ENCODE measurements around the gene RAB3C.

RAB3C gene

DNA sequence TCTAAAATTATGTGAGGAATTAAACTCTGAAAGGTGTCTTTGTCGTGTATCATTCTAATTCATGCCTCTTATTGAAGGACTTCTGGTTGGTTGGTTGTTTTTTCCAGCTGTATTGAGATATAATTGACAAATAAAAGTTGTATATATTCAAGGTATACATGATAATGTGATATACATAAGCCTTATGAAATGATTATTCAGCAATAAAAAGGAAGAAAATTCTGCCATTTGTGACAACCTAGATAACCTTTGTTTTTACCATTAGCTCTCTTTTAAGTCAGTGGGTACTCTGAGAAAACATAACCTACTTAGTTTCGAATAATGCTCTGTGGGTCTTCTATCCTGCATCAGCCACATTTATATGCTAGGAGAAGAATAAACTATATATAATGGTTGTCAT is 89.6 kb downstream of the RAB3C start:
- ChIA-PET CTCF (interaction anchor here (0.8 to 1.2 kb wide), 2 partner anchors 10 to 35 kb away, joined by 3 to 4 read pairs; no protein-coding TSS in a partner anchor), POLR2A (no interaction called here)
- TF ChIP-seq, protein P1, sequence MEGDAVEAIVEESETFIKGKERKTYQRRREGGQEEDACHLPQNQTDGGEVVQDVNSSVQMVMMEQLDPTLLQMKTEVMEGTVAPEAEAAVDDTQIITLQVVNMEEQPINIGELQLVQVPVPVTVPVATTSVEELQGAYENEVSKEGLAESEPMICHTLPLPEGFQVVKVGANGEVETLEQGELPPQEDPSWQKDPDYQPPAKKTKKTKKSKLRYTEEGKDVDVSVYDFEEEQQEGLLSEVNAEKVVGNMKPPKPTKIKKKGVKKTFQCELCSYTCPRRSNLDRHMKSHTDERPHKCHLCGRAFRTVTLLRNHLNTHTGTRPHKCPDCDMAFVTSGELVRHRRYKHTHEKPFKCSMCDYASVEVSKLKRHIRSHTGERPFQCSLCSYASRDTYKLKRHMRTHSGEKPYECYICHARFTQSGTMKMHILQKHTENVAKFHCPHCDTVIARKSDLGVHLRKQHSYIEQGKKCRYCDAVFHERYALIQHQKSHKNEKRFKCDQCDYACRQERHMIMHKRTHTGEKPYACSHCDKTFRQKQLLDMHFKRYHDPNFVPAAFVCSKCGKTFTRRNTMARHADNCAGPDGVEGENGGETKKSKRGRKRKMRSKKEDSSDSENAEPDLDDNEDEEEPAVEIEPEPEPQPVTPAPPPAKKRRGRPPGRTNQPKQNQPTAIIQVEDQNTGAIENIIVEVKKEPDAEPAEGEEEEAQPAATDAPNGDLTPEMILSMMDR (IDR thresholded peaks at IDR 0.05; ENCODE audit: control extremely low read depth, extremely low read depth, low read depth, missing control alignments): no peak
- DNase-seq (ENCODE audit: extremely low spot score): no peak

- ChIA-PET POLR2A (no interaction called here), CTCF (no interaction called here)
- DNase-seq (ENCODE audit: extremely low spot score): no peak
- TF ChIP-seq, protein P1 (IDR thresholded peaks at IDR 0.05; ENCODE audit: control extremely low read depth, extremely low read depth, low read depth, missing control alignments): no peak
Measured at GRCh38 chr5:58674070-58674469, 91.2 kb downstream of the RAB3C start.

DNA sequence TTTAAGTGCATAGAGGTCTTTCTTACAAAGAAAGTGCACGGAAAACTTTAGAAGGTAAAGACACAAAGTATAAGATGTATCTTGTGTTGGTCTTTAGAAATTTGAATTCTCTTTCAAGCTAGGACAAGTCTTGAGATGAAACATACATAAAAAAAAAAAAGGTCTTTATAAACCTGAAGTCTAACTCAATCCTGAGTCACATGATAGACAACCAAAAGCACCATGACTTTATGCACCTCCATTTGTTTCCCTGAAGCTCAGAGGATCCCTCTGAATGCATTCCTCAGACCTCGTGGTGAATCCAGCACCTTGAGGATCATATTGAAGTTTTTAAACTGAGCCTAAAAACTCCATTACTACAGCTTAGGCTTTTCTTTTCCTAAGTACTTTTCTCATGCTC is 91.8 kb downstream of the RAB3C start:
- POLR2A ChIA-PET: no interaction called here
- DNase-seq (ENCODE audit: extremely low spot score): no peak
- CTCF ChIA-PET: interaction anchor here (0.7 kb wide), 1 partner anchor 269 kb away, joined by 3 read pairs; no protein-coding TSS in a partner anchor
- TF ChIP-seq, protein P1 (IDR thresholded peaks at IDR 0.05; ENCODE audit: control extremely low read depth, extremely low read depth, low read depth, missing control alignments): no peak

GRCh38 chr5:58675341-58675740 is 92.5 kb downstream of the RAB3C start:
- TF ChIP-seq, protein P1 (IDR thresholded peaks at IDR 0.05; ENCODE audit: control extremely low read depth, extremely low read depth, low read depth, missing control alignments): no peak
- ChIA-PET POLR2A (no interaction called here), CTCF (interaction anchor here (0.7 to 1.2 kb wide), 2 partner anchors 13 to 268 kb away, joined by 3 to 4 read pairs; no protein-coding TSS in a partner anchor)
- no peak for DNase-seq (ENCODE audit: extremely low spot score)

- POLR2A ChIA-PET: interaction anchor here (1.1 kb wide), 1 partner anchor 48 kb away, joined by 3 read pairs; no protein-coding TSS in a partner anchor
Measured at GRCh38 chr5:58677650-58678049, 94.8 kb downstream of the RAB3C start.

GRCh38 chr5:58680503-58680902 is 97.6 kb downstream of the RAB3C start:
- POLR2A ChIA-PET: no interaction called here

More at GRCh38 chr5:58677650-58678049, 94.8 kb downstream of the RAB3C start:
- DNase-seq (ENCODE audit: extremely low spot score): no peak
- CTCF ChIA-PET: interaction anchor here (2.4 to 3.6 kb wide), 2 partner anchors 10 to 11 kb away, joined by 8 to 20 read pairs; no protein-coding TSS in a partner anchor
- TF ChIP-seq, protein P1 (IDR thresholded peaks at IDR 0.05; ENCODE audit: control extremely low read depth, extremely low read depth, low read depth, missing control alignments): no peak

More at GRCh38 chr5:58680503-58680902, 97.6 kb downstream of the RAB3C start:
- DNase-seq (ENCODE audit: extremely low spot score): no peak
- CTCF ChIA-PET: interaction anchor here (3.6 kb wide), 1 partner anchor 13 kb away, joined by 20 read pairs; no protein-coding TSS in a partner anchor
- TF ChIP-seq, protein P1 (IDR thresholded peaks at IDR 0.05; ENCODE audit: control extremely low read depth, extremely low read depth, low read depth, missing control alignments): no peak

Data from GM10248 (cell line).